IMR-90 (cell line): ENCODE data around the gene LEPR. TPM values are rescaled to one million over a fixed set of nuclear protein-coding genes. Genes with fewer than 3 reads are reported as not detected.

ENCODE experiments used
- ATAC-seq: fragments of 200-7000 bp; cut with Tn5 transposase; 2 replicates; pipeline ENCODE4 v1.9.1; 2020; ENCODE audit warnings: low read depth, mild to moderate bottlenecking, moderate library complexity
- BruUV-seq: library from RNA; stranded (reverse); fragments of 400-500 nt; replicated peaks from 2 replicates; lab custom pipeline; 2021; lab: Mats Ljungman, UMichigan
- CTCF ChIA-PET: fragments of 300-600 bp; formaldehyde crosslinking; extraction: SDS; loops from one replicate; lab custom pipeline; 2021; ENCODE audit warnings: antibody characterized with exemption; lab: Yijun Ruan, JAX
- POLR2A ChIA-PET: fragments of 300-600 bp; sonication (Branson Sonifier 250); formaldehyde crosslinking; loops from one replicate; lab custom pipeline; 2022; ENCODE audit warnings: antibody characterized with exemption; ENCODE audit not compliant: unreplicated experiment; lab: Charles Lee
- DNase-seq: peaks from one replicate; pipeline ENCODE4 v3.0.0; 2013
- H2AFZ ChIP-seq: replicated peaks from 2 replicates; pipeline ENCODE3; 2013; ENCODE audit warnings: low read length, mild to moderate bottlenecking; ENCODE audit not compliant: poor library complexity
- H2AK5ac ChIP-seq: 2 replicates; pipeline ENCODE4 v1.6.1; 2013; ENCODE audit warnings: low read depth, low read length, inconsistent platforms
- H2AK9ac ChIP-seq: replicated peaks from 2 replicates; pipeline ENCODE3; 2013; ENCODE audit warnings: mild to moderate bottlenecking, low read depth, low read length, moderate library complexity; ENCODE audit not compliant: poor library complexity
- H2BK120ac ChIP-seq: 2 replicates; pipeline ENCODE4 v1.6.1; 2013; ENCODE audit warnings: low read depth, low read length, inconsistent platforms
- H2BK15ac ChIP-seq: 3 replicates; pipeline ENCODE4 v1.6.1; 2013; ENCODE audit warnings: low read depth, low read length, inconsistent platforms
- H2BK20ac ChIP-seq: 2 replicates; pipeline ENCODE4 v1.6.1; 2013; ENCODE audit warnings: low read depth, mild to moderate bottlenecking, inconsistent platforms, low read length, moderate library complexity
- H2BK5ac ChIP-seq: 2 replicates; pipeline ENCODE4 v1.6.1; 2013; ENCODE audit warnings: mild to moderate bottlenecking, low read depth, low read length, inconsistent platforms; ENCODE audit not compliant: poor library complexity, severe bottlenecking
- H3K14ac ChIP-seq: replicated peaks from 2 replicates; pipeline ENCODE4 v1.6.1; 2013; ENCODE audit warnings: low read depth, low read length, inconsistent platforms
- H3K18ac ChIP-seq: 2 replicates; pipeline ENCODE4 v1.6.1; 2013; ENCODE audit warnings: low read depth, low read length, control low read depth
- H3K23ac ChIP-seq: 2 replicates; pipeline ENCODE4 v1.6.1; 2013; ENCODE audit warnings: low read depth, low read length, inconsistent platforms
- H3K27ac ChIP-seq: 2 replicates; pipeline ENCODE4 v1.5.1; 2013; ENCODE audit warnings: mild to moderate bottlenecking, control low read depth, low read length; ENCODE audit not compliant: insufficient read depth
- H3K27me3 ChIP-seq: 2 replicates; pipeline ENCODE4 v1.6.1; 2013; ENCODE audit warnings: low read length; ENCODE audit not compliant: control insufficient read depth, insufficient read depth
- H3K36me3 ChIP-seq: 2 replicates; pipeline ENCODE4 v1.6.1; 2013; ENCODE audit warnings: low read length, mixed read lengths; ENCODE audit not compliant: control insufficient read depth, insufficient read depth
- H3K4ac ChIP-seq: 2 replicates; pipeline ENCODE4 v1.6.1; 2013; ENCODE audit warnings: low read depth, low read length, inconsistent platforms
- H3K4me1 ChIP-seq: 2 replicates; pipeline ENCODE4 v1.6.1; 2013; ENCODE audit warnings: low read length, mixed read lengths; ENCODE audit not compliant: control insufficient read depth, insufficient read depth
- H3K4me2 ChIP-seq: 2 replicates; pipeline ENCODE4 v1.6.1; 2013; ENCODE audit warnings: low read depth, mild to moderate bottlenecking, control low read depth, low read length, moderate library complexity
- H3K4me3 ChIP-seq: 2 replicates; pipeline ENCODE4 v1.5.1; 2013; ENCODE audit warnings: low read depth, mild to moderate bottlenecking, control low read depth, low read length, moderate library complexity; ENCODE audit not compliant: insufficient read depth
- H3K56ac ChIP-seq: 2 replicates; pipeline ENCODE4 v1.6.1; 2013; ENCODE audit warnings: low read length, inconsistent platforms; ENCODE audit not compliant: insufficient read depth; ENCODE audit errors: extremely low read depth
- H3K79me1 ChIP-seq, 2 experiments: 2 replicates each; pipeline ENCODE4 v1.6.1; 2013; ENCODE audit warnings: low read length in 2 of 2, inconsistent platforms in 1 of 2, low read depth in 1 of 2
- H3K9ac ChIP-seq: 2 replicates; pipeline ENCODE4 v1.6.1; 2013; ENCODE audit warnings: low read depth, low read length, control low read depth
- H3K9me1 ChIP-seq: 2 replicates; pipeline ENCODE4 v1.6.1; 2013; ENCODE audit warnings: low read length, inconsistent platforms; ENCODE audit not compliant: insufficient read depth
- H3K9me3 ChIP-seq: 2 replicates; pipeline ENCODE4 v1.6.1; 2013; ENCODE audit warnings: low read length; ENCODE audit not compliant: control insufficient read depth, insufficient read depth
- H4K20me1 ChIP-seq: 2 replicates; pipeline ENCODE4 v1.6.1; 2013; ENCODE audit warnings: low read length, inconsistent platforms; ENCODE audit not compliant: insufficient read depth
- H4K5ac ChIP-seq: 2 replicates; pipeline ENCODE4 v1.6.1; 2013; ENCODE audit warnings: mild to moderate bottlenecking, low read depth, low read length, control low read depth
- H4K8ac ChIP-seq, 2 experiments: 2 replicates each; pipeline ENCODE4 v1.6.1; 2013; ENCODE audit warnings: low read depth in 2 of 2, low read length in 2 of 2, control low read depth in 1 of 2, inconsistent platforms in 1 of 2
- H4K91ac ChIP-seq: 2 replicates; pipeline ENCODE4 v1.6.1; 2013; ENCODE audit warnings: low read depth, low read length, inconsistent platforms; ENCODE audit not compliant: insufficient read depth
- BHLHE40 ChIP-seq: fragments of 150-350 bp; IDR thresholded peaks from 2 replicates; pipeline ENCODE4 v1.6.1; 2016; ENCODE audit warnings: mild to moderate bottlenecking, low read depth, low read length
- CEBPB ChIP-seq: IDR thresholded peaks from 2 replicates; pipeline ENCODE4 v1.6.1; 2012; ENCODE audit warnings: low read depth, low read length, improper control_type of control experiment
- CHD1 ChIP-seq: IDR thresholded peaks from 2 replicates; pipeline ENCODE4 v1.6.1; 2012; ENCODE audit warnings: low read depth, low read length, improper control_type of control experiment
- MAFK ChIP-seq: IDR thresholded peaks from 2 replicates; pipeline ENCODE4 v1.6.1; 2012; ENCODE audit warnings: low read depth, low read length, improper control_type of control experiment
- POLR2A ChIP-seq: IDR thresholded peaks from 2 replicates; pipeline ENCODE4 v1.6.1; 2012; ENCODE audit warnings: mild to moderate bottlenecking, low read depth, low read length
- RFX5 ChIP-seq: IDR thresholded peaks from 2 replicates; pipeline ENCODE4 v1.8.0; 2012; ENCODE audit warnings: low read depth, mild to moderate bottlenecking, low read length, moderate library complexity
- SMC3 ChIP-seq: fragments of 150-350 bp; IDR thresholded peaks from 2 replicates; pipeline ENCODE4 v1.6.1; 2016; ENCODE audit warnings: low read depth, mild to moderate bottlenecking, antibody characterized with exemption, low read length, moderate library complexity
- dilution Hi-C: fragments of 300-500 bp; cut with HindIII; formaldehyde crosslinking; loops from one replicate; pipeline ENCODE4 v1.14.3; 2018; ENCODE audit warnings: low sequenced_read_pairs; ENCODE audit not compliant: unreplicated experiment
- in situ Hi-C: fragments of 300-500 bp; cut with MboI; formaldehyde crosslinking; loops from 3 replicates; pipeline ENCODE4 v1.14.3; 2019; ENCODE audit warnings: low sequenced_read_pairs, inconsistent platforms, mixed read lengths
- intact Hi-C: fragments of 100-400 bp; cut with micrococcal nuclease; formaldehyde crosslinking; loops from 2 replicates; pipeline ENCODE4 v1.10.0; 2022
- polyA plus RNA-seq, 3 experiments: library from polyadenylated mRNA; depleted of rRNA; stranded (reverse); fragments of >200 nt; gene quantifications; 2 replicates each; pipeline ENCODE4 v1.2.3, GENCODE V29; 2012; ENCODE audit warnings: low replicate concordance in 1 of 3
- total RNA-seq: library from RNA; depleted of rRNA; stranded (reverse); fragments of >200 nt; gene quantifications from 2 replicates; pipeline ENCODE4 v1.2.3, GENCODE V29; 2012
- TF ChIP-seq, protein P1 (sequence below): fragments of 150-350 bp; IDR thresholded peaks from 2 replicates; pipeline ENCODE4 v1.6.1; 2017; ENCODE audit warnings: mild to moderate bottlenecking, antibody characterized with exemption, low read length, low read depth
- TF ChIP-seq, protein P2 (sequence below): conservative IDR thresholded peaks from 2 replicates; pipeline ENCODE4 v1.5.1; 2012; ENCODE audit warnings: mild to moderate bottlenecking, low read depth, low read length, improper control_type of control experiment

Gene LEPR
- total and polyA plus RNA-seq, 2 of the 4 experiments (the other 2 are of a cell fraction), result 2.1 to 8.8 TPM

GRCh38 chr1:65456481-65456880, 36.0 kb downstream of the LEPR start:
- H3K4me2 ChIP-seq, result no peak overlapping the region
- H3K9ac ChIP-seq, result no peak overlapping the region
- DNase-seq (no peak), ATAC-seq (no peak)
- ChIA-PET CTCF (no interaction called here), POLR2A (no interaction called here)
- H4K91ac ChIP-seq, result no peak overlapping the region
- H3K36me3 ChIP-seq, result no peaks in the 10 kb centered on the region
- no peak overlapping the region for H2AFZ ChIP-seq
- no TSS peak for BruUV-seq
- intact Hi-C loops, result no loop called here
- no peak overlapping the region for H2BK5ac ChIP-seq
- no peaks in the 10 kb centered on the region for H3K27me3 ChIP-seq
- dilution Hi-C loops, result no loop called here
- H3K4me1 ChIP-seq, result no peaks in the 10 kb centered on the region
- no peak overlapping the region for H3K27ac ChIP-seq
- H2AK5ac ChIP-seq, result no peak overlapping the region
- H4K8ac ChIP-seq, result no peak overlapping the region
- no peak overlapping the region for H2BK120ac ChIP-seq
- H3K23ac ChIP-seq, result no peak overlapping the region
- H3K14ac ChIP-seq, result no peak overlapping the region
- no peak for TF ChIP-seq MAFK
- TF ChIP-seq POLR2A, result no peak
- no peak for TF ChIP-seq RFX5
- TF ChIP-seq CHD1, result no peak
- TF ChIP-seq, protein P1, sequence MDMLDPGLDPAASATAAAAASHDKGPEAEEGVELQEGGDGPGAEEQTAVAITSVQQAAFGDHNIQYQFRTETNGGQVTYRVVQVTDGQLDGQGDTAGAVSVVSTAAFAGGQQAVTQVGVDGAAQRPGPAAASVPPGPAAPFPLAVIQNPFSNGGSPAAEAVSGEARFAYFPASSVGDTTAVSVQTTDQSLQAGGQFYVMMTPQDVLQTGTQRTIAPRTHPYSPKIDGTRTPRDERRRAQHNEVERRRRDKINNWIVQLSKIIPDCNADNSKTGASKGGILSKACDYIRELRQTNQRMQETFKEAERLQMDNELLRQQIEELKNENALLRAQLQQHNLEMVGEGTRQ, result no peak
- TF ChIP-seq SMC3, result no peak
- TF ChIP-seq, protein P2, sequence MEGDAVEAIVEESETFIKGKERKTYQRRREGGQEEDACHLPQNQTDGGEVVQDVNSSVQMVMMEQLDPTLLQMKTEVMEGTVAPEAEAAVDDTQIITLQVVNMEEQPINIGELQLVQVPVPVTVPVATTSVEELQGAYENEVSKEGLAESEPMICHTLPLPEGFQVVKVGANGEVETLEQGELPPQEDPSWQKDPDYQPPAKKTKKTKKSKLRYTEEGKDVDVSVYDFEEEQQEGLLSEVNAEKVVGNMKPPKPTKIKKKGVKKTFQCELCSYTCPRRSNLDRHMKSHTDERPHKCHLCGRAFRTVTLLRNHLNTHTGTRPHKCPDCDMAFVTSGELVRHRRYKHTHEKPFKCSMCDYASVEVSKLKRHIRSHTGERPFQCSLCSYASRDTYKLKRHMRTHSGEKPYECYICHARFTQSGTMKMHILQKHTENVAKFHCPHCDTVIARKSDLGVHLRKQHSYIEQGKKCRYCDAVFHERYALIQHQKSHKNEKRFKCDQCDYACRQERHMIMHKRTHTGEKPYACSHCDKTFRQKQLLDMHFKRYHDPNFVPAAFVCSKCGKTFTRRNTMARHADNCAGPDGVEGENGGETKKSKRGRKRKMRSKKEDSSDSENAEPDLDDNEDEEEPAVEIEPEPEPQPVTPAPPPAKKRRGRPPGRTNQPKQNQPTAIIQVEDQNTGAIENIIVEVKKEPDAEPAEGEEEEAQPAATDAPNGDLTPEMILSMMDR, result no peak
- TF ChIP-seq BHLHE40, result no peak
- TF ChIP-seq CEBPB, result no peak
- no peaks in the 10 kb centered on the region for H3K9me1 ChIP-seq
- H4K20me1 ChIP-seq, result no peaks in the 10 kb centered on the region
- no peak overlapping the region for H2BK20ac ChIP-seq
- no peaks in the 10 kb centered on the region for H3K79me1 ChIP-seq
- H3K4me3 ChIP-seq, result no peak overlapping the region
- no peak overlapping the region for H4K5ac ChIP-seq
- H2AK9ac ChIP-seq, result no peak overlapping the region
- H3K9me3 ChIP-seq, result no peaks in the 10 kb centered on the region
- H3K4ac ChIP-seq, result no peak overlapping the region
- in situ Hi-C loops, result no loop called here
- no peak overlapping the region for H3K56ac ChIP-seq
- H2BK15ac ChIP-seq, result no peak overlapping the region
- H3K18ac ChIP-seq, result no peak overlapping the region
